HG03521 (cell line): ENCODE results near the gene MARK3.
"Not testable (repeated sequence)": the region's sequence is repeated elsewhere in the genome, so short reads cannot be mapped to it uniquely, and the experiment has no call there.

Source experiments
- ATAC-seq: cut with Tn5 transposase; IDR thresholded peaks from one replicate; pipeline ENCODE4 v1.9.1; 2021; ENCODE audit warnings: mild to moderate bottlenecking, moderate library complexity; ENCODE audit not compliant: unreplicated experiment

MARK3 gene

GRCh38 chr14:103522649-103523574 is 137.7 kb downstream of the MARK3 start, which contains the start of gene CKB:
Gene CKB, minus strand, starts transcription at chr14:103522830. Its CDS starts 337 bp downstream, at chr14:103522493.
- ATAC-seq = no peak

GRCh38 chr14:103523575-103523954 is 138.3 kb downstream of the MARK3 start:
- ATAC-seq = no peak

- ATAC-seq = no peak
Measured at GRCh38 chr14:103524002-103524935, 139.1 kb downstream of the MARK3 start.

- ATAC-seq = not testable (repeated sequence)
Measured at GRCh38 chr14:103525430-103526246, 140.4 kb downstream of the MARK3 start.

GRCh38 chr14:103526247-103526913 is 141.2 kb downstream of the MARK3 start:
- no peak for ATAC-seq

GRCh38 chr14:103526914-103527248 is 141.7 kb downstream of the MARK3 start:
- no peak for ATAC-seq

- ATAC-seq = no peak
Measured at GRCh38 chr14:103527408-103528145, 142.4 kb downstream of the MARK3 start.

GRCh38 chr14:103528146-103528586 is 143.0 kb downstream of the MARK3 start:
- no peak for ATAC-seq

GRCh38 chr14:103528587-103529382 is 143.6 kb downstream of the MARK3 start, which contains the start of gene TRMT61A:
Gene TRMT61A, plus strand, starts transcription at chr14:103529196. Its CDS starts 783 bp downstream, at chr14:103529979.
- peak; percentile 55 for ATAC-seq

GRCh38 chr14:103529383-103530365 is 144.5 kb downstream of the MARK3 start:
- ATAC-seq = no peak

GRCh38 chr14:103530390-103530789 is 145.2 kb downstream of the MARK3 start:
- no peak for ATAC-seq

- ATAC-seq = no peak
Measured at GRCh38 chr14:103530831-103531230, 145.6 kb downstream of the MARK3 start.

GRCh38 chr14:103531421-103532215 is 146.4 kb downstream of the MARK3 start:
- no peak for ATAC-seq

- no peak for ATAC-seq
Measured at GRCh38 chr14:103532216-103533136, 147.3 kb downstream of the MARK3 start.
